T-helper 17 cell (primary cell): ENCODE measurements around the gene PPP1R9A. TPM values are rescaled to one million over a fixed set of nuclear protein-coding genes. Genes with fewer than 3 reads are reported as not detected.

ENCODE experiments used
- ATAC-seq: fragments of 150-1000 bp; cut with Tn5 transposase; 2 replicates; pipeline ENCODE4 v1.10.0; 2021; ENCODE audit warnings: mild to moderate bottlenecking, moderate library complexity
- DNase-seq, 3 donors: peaks; one replicate each; pipeline versions ENCODE4 v3.0.0 to v3.0.0-alpha.2; 2020 to 2021
- H3K9me3 ChIP-seq: one replicate; pipeline ENCODE4 v1.7.0; 2013; ENCODE audit warnings: low read length, mild to moderate bottlenecking; ENCODE audit not compliant: control insufficient read depth, poor library complexity, severe bottlenecking
- H3K27ac Mint-ChIP-seq: one replicate; pipeline ENCODE4 v1.8.0; 2022; ENCODE audit warnings: mild to moderate bottlenecking, moderate library complexity, mixed read lengths
- H3K27me3 Mint-ChIP-seq: one replicate; pipeline ENCODE4 v1.8.0; 2022; ENCODE audit warnings: mixed read lengths
- H3K36me3 Mint-ChIP-seq: one replicate; pipeline ENCODE4 v1.8.0; 2022; ENCODE audit warnings: low read depth, mixed read lengths
- H3K4me1 Mint-ChIP-seq: one replicate; pipeline ENCODE4 v1.8.0; 2022; ENCODE audit warnings: mild to moderate bottlenecking, mixed read lengths
- H3K4me3 Mint-ChIP-seq: one replicate; pipeline ENCODE4 v1.8.0; 2022; ENCODE audit warnings: mild to moderate bottlenecking, moderate library complexity, mixed read lengths
- total RNA-seq, 4 donors: library from RNA in 2 of 4; stranded (reverse) in 2 of 4; gene quantifications; one replicate each; pipeline ENCODE4 v1.2.3 and lab custom pipeline; 2022 to 2026

PPP1R9A gene
- total RNA-seq, 2 donors from 2014 or later = 0.02 to 0.08 TPM

DNA sequence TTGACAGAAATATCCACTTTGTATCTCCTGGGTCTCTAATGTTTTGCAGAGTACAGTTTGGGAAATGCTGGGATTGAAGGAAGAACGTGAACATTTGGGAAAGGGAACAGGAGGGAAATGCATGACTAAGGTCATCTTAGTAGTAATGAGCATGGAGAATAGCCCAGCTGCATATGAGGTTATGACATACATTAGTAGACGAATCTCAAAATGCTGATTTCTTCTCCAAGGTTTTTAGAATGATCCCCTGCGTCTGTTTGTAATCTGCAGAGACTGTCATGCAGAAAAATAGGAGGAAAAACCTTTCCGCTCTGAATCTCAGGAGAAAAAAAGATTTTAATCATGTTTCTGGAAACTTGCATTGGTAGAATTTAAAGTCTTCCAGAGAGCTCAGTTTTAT, 133.6 kb downstream of the PPP1R9A start:
- Mint-ChIP-seq H3K27ac (no peak overlapping the region), H3K4me3 (no peak overlapping the region), H3K4me1 (no peaks in the 10 kb centered on the region), H3K27me3 (no peaks in the 10 kb centered on the region), H3K36me3 (no peaks in the 10 kb centered on the region)
- no peaks in the 10 kb centered on the region for H3K9me3 ChIP-seq
- no peak for DNase-seq
- ATAC-seq = no peak

DNA sequence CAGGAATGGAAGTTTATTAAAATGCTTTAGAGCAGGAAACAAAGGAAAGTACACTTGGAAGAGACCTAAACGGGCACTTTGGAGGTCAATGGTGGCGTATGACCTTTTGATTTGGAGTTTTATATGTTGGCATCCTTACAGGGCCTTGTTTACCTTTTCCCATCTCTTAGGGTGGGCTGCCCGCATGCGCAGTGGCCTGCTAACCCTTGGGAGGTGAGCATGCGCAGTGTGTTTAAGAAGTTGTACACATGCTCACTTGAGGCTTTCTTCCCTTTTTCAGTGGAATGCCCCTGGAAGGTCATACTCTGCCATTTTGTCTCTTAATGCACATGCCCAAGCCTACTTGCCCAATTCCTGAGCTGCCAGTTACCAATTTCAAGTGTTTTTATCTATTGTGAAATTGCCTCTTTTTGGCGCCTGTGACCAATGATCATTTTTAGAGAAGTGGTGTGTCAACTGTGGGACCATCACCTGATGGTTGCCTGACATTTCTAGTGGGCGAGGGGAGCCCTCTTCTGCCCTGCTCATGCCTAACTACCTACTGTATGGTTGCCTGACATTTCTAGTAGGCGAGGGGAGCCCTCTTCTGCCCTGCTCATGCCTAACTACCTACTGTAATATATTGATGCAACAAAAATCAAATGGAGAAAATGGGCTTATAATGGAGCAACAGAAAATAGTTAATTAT, 138.0 kb downstream of the PPP1R9A start:
- H3K27me3 Mint-ChIP-seq = no peaks in the 10 kb centered on the region
- no peak overlapping the region for H3K4me3 Mint-ChIP-seq
- H3K27ac Mint-ChIP-seq = no peak overlapping the region
- no peaks in the 10 kb centered on the region for H3K4me1 Mint-ChIP-seq
- no peaks in the 10 kb centered on the region for H3K36me3 Mint-ChIP-seq
- H3K9me3 ChIP-seq = no peaks in the 10 kb centered on the region
- ATAC-seq (no peak), DNase-seq (no peak)

- Mint-ChIP-seq H3K4me1 (no peaks in the 10 kb centered on the region), H3K36me3 (no peaks in the 10 kb centered on the region), H3K27ac (no peak overlapping the region), H3K27me3 (no peaks in the 10 kb centered on the region), H3K4me3 (no peak overlapping the region)
- ATAC-seq (no peak), DNase-seq (no peak)
- no peaks in the 10 kb centered on the region for H3K9me3 ChIP-seq
Observed at GRCh38 chr7:95046494-95047240, 139.3 kb downstream of the PPP1R9A start.

- H3K4me1 Mint-ChIP-seq = no peaks in the 10 kb centered on the region
- ATAC-seq (no peak), DNase-seq (no peak)
- H3K27me3 Mint-ChIP-seq = no peaks in the 10 kb centered on the region
- no peaks in the 10 kb centered on the region for H3K9me3 ChIP-seq
- H3K36me3 Mint-ChIP-seq = no peaks in the 10 kb centered on the region
- H3K4me3 Mint-ChIP-seq = no peak overlapping the region
- no peak overlapping the region for H3K27ac Mint-ChIP-seq
Observed at GRCh38 chr7:95047291-95047690, 139.9 kb downstream of the PPP1R9A start.

GRCh38 chr7:95052566-95053094, 145.2 kb downstream of the PPP1R9A start:
- no peaks in the 10 kb centered on the region for H3K27me3 Mint-ChIP-seq
- DNase-seq (no peak), ATAC-seq (no peak)
- no peaks in the 10 kb centered on the region for H3K9me3 ChIP-seq
- H3K4me1 Mint-ChIP-seq = no peaks in the 10 kb centered on the region
- H3K36me3 Mint-ChIP-seq = no peaks in the 10 kb centered on the region
- no peak overlapping the region for H3K27ac Mint-ChIP-seq
- no peak overlapping the region for H3K4me3 Mint-ChIP-seq

DNA sequence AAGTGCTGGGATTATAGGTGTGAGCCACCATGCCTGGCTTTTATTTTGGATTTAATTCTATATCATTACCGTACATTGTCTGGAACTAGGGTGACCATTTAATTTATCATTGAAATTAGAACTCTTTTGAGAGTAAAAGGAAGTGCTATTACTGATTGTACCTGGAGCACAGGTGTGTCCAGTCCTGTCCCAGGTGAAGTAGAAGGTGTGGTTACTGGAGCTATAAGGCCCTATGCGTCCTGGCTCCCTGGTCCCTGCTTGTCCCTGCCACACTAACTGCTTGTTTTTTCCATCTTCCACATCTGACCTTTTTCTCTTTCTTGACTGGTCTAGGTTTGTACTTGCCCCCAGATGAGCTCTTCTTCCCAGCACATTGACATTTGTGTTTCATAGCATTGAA, 147.0 kb downstream of the PPP1R9A start:
- H3K36me3 Mint-ChIP-seq = no peaks in the 10 kb centered on the region
- ATAC-seq (no peak), DNase-seq (no peak)
- no peak overlapping the region for H3K4me3 Mint-ChIP-seq
- no peak overlapping the region for H3K27ac Mint-ChIP-seq
- H3K27me3 Mint-ChIP-seq = no peaks in the 10 kb centered on the region
- no peaks in the 10 kb centered on the region for H3K9me3 ChIP-seq
- H3K4me1 Mint-ChIP-seq = no peaks in the 10 kb centered on the region

- DNase-seq (no peak), ATAC-seq (no peak)
- no peaks in the 10 kb centered on the region for H3K36me3 Mint-ChIP-seq
- H3K4me1 Mint-ChIP-seq = no peaks in the 10 kb centered on the region
- H3K27ac Mint-ChIP-seq = no peak overlapping the region
- no peaks in the 10 kb centered on the region for H3K27me3 Mint-ChIP-seq
- H3K4me3 Mint-ChIP-seq = no peak overlapping the region
- no peaks in the 10 kb centered on the region for H3K9me3 ChIP-seq
Observed at GRCh38 chr7:95055295-95055694, 147.9 kb downstream of the PPP1R9A start.

GRCh38 chr7:95056107-95056739, 148.8 kb downstream of the PPP1R9A start:
- H3K4me1 Mint-ChIP-seq = no peaks in the 10 kb centered on the region
- H3K36me3 Mint-ChIP-seq = no peaks in the 10 kb centered on the region
- DNase-seq (no peak), ATAC-seq (no peak)
- H3K9me3 ChIP-seq = no peaks in the 10 kb centered on the region
- no peak overlapping the region for H3K27ac Mint-ChIP-seq
- H3K27me3 Mint-ChIP-seq = no peaks in the 10 kb centered on the region
- H3K4me3 Mint-ChIP-seq = no peak overlapping the region

- Mint-ChIP-seq H3K4me3 (no peak overlapping the region), H3K27me3 (no peaks in the 10 kb centered on the region), H3K36me3 (no peaks in the 10 kb centered on the region), H3K27ac (no peak overlapping the region), H3K4me1 (no peaks in the 10 kb centered on the region)
- no peak for DNase-seq
- no peak for ATAC-seq
- no peaks in the 10 kb centered on the region for H3K9me3 ChIP-seq
Observed at GRCh38 chr7:95056901-95057300, 149.5 kb downstream of the PPP1R9A start.

DNA sequence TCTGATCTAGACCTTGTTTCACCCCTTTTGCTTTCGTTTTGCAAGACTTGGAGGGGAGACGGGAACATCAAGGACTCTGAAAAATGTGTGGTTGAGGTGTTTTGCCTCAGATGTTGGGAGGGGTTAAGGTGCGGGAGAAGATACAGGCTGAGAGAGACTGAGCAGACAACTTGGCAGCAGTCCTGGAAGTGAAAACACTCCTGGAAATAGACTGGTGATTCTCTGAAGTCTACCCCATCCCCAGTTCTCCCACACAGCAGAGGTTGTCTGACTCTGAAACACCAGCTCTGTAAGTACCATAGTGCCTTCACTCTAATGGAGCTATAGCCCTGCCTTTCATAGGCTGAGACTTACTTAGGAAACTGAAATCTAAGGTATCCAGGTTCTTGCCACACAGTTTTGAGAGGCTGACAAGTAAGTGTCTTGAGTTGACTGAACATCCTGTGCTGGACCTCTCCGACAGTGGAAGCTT, 152.5 kb downstream of the PPP1R9A start:
- no peaks in the 10 kb centered on the region for H3K36me3 Mint-ChIP-seq
- no peak for DNase-seq
- ATAC-seq = no peak
- no peak overlapping the region for H3K4me3 Mint-ChIP-seq
- no peaks in the 10 kb centered on the region for H3K4me1 Mint-ChIP-seq
- no peaks in the 10 kb centered on the region for H3K9me3 ChIP-seq
- no peaks in the 10 kb centered on the region for H3K27me3 Mint-ChIP-seq
- no peak overlapping the region for H3K27ac Mint-ChIP-seq

DNA sequence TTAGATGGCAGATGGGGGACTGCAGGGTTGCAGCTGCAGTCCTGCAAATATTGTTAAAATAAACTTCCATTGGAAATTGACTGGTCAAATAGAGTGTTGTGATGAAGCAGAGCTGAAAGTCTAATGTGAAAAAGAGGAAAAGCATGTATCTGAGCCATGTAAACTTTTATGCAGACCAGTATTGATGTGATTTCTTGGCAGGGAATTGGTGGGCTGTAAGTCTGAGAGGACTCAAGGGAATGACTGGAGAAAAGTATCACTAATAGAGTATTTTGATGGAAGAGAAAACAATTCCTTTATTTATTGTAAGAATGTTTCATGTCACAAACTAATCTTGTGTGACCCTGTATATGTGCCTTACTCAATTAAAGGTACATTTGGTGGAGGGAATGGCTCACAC, 155.5 kb downstream of the PPP1R9A start:
- Mint-ChIP-seq H3K4me1 (no peaks in the 10 kb centered on the region), H3K36me3 (no peaks in the 10 kb centered on the region), H3K27ac (no peak overlapping the region), H3K4me3 (no peak overlapping the region), H3K27me3 (no peaks in the 10 kb centered on the region)
- DNase-seq = no peak
- no peaks in the 10 kb centered on the region for H3K9me3 ChIP-seq
- ATAC-seq = no peak

GRCh38 chr7:95066737-95067530, 159.5 kb downstream of the PPP1R9A start:
- Mint-ChIP-seq H3K27me3 (no peaks in the 10 kb centered on the region), H3K36me3 (no peaks in the 10 kb centered on the region), H3K27ac (no peak overlapping the region), H3K4me1 (no peaks in the 10 kb centered on the region), H3K4me3 (no peak overlapping the region)
- ATAC-seq = no peak
- H3K9me3 ChIP-seq = no peaks in the 10 kb centered on the region
- DNase-seq = no peak
